Kidney capillary endothelial cell (primary cell): ENCODE results near the gene STXBP6.
"Not testable (repeated sequence)": the region's sequence is repeated elsewhere in the genome, so short reads cannot be mapped to it uniquely, and the experiment has no call there.

Source experiments
- DNase-seq: peaks from one replicate; pipeline ENCODE4 v3.0.0-alpha.2; 2018; ENCODE audit warnings: low spot score

The STXBP6 gene

GRCh38 chr14:24954700-24955037 is 95.3 kb downstream of the STXBP6 start:
- DNase-seq = no peak

GRCh38 chr14:24954037-24954699 is 95.8 kb downstream of the STXBP6 start:
- no peak for DNase-seq

- peak; percentile 1 for DNase-seq
These were observed 96.9 kb downstream of the STXBP6 start for GRCh38 chr14:24952851-24953666.

GRCh38 chr14:24948261-24948847 is 101.6 kb downstream of the STXBP6 start:
- DNase-seq = no peak

- no peak for DNase-seq
These were observed 102.8 kb downstream of the STXBP6 start for GRCh38 chr14:24947131-24947530.

GRCh38 chr14:24944800-24945199 is 105.1 kb downstream of the STXBP6 start:
- no peak for DNase-seq

- DNase-seq = no peak
These were observed 106.9 kb downstream of the STXBP6 start for GRCh38 chr14:24943024-24943423.

- DNase-seq = no peak
These were observed 108.2 kb downstream of the STXBP6 start for GRCh38 chr14:24941719-24942118.

- no peak for DNase-seq
These were observed 109.6 kb downstream of the STXBP6 start for GRCh38 chr14:24940213-24940783.

GRCh38 chr14:24938593-24938992 is 111.4 kb downstream of the STXBP6 start:
- DNase-seq = no peak

GRCh38 chr14:24937300-24937699 is 112.6 kb downstream of the STXBP6 start:
- DNase-seq = no peak

GRCh38 chr14:24936773-24937172 is 113.2 kb downstream of the STXBP6 start:
- DNase-seq = not testable (repeated sequence)

- no peak for DNase-seq
These were observed 114.2 kb downstream of the STXBP6 start for GRCh38 chr14:24935796-24936195.

- DNase-seq = no peak
These were observed 121.5 kb downstream of the STXBP6 start for GRCh38 chr14:24928386-24928900.

GRCh38 chr14:24927809-24928208 is 122.1 kb downstream of the STXBP6 start:
- DNase-seq = no peak

- no peak for DNase-seq
These were observed 124.1 kb downstream of the STXBP6 start for GRCh38 chr14:24925771-24926374.

- no peak for DNase-seq
These were observed 125.4 kb downstream of the STXBP6 start for GRCh38 chr14:24924544-24924943.

- peak; percentile 16 for DNase-seq
These were observed 128.0 kb downstream of the STXBP6 start for GRCh38 chr14:24921903-24922302.

- no peak for DNase-seq
These were observed 129.5 kb downstream of the STXBP6 start for GRCh38 chr14:24920265-24921075.

GRCh38 chr14:24918822-24919221 is 131.1 kb downstream of the STXBP6 start:
- DNase-seq = no peak

GRCh38 chr14:24915958-24916595 is 133.9 kb downstream of the STXBP6 start:
- DNase-seq = no peak
